PFSK-1 (cell line): Measurements from ENCODE around the gene TMEM259.

Source experiments
- POLR2AphosphoS5 ChIP-seq: IDR thresholded peaks from 2 replicates; pipeline ENCODE4 v1.6.1; 2012; ENCODE audit warnings: low read depth, mild to moderate bottlenecking, control low read depth, low read length, moderate library complexity
- SIN3A ChIP-seq: IDR thresholded peaks from 2 replicates; pipeline ENCODE4 v1.6.1; 2012; ENCODE audit warnings: mild to moderate bottlenecking, low read length, moderate library complexity, borderline replicate concordance; ENCODE audit not compliant: insufficient read depth
- TAF1 ChIP-seq: IDR thresholded peaks from 2 replicates; pipeline ENCODE4 v1.6.1; 2012; ENCODE audit warnings: low read length, control low read depth, borderline replicate concordance; ENCODE audit not compliant: insufficient read depth
- TF ChIP-seq, protein P1 (sequence below), 2 experiments: IDR thresholded peaks; 2 replicates each; pipeline versions ENCODE4 v1.6.1 to v1.8.0; 2011 to 2012; ENCODE audit warnings: low read depth in 2 of 2, low read length in 2 of 2, control low read depth in 1 of 2, inconsistent platforms in 1 of 2, mild to moderate bottlenecking in 1 of 2, moderate library complexity in 1 of 2; ENCODE audit not compliant: insufficient read depth in 1 of 2

DNA sequence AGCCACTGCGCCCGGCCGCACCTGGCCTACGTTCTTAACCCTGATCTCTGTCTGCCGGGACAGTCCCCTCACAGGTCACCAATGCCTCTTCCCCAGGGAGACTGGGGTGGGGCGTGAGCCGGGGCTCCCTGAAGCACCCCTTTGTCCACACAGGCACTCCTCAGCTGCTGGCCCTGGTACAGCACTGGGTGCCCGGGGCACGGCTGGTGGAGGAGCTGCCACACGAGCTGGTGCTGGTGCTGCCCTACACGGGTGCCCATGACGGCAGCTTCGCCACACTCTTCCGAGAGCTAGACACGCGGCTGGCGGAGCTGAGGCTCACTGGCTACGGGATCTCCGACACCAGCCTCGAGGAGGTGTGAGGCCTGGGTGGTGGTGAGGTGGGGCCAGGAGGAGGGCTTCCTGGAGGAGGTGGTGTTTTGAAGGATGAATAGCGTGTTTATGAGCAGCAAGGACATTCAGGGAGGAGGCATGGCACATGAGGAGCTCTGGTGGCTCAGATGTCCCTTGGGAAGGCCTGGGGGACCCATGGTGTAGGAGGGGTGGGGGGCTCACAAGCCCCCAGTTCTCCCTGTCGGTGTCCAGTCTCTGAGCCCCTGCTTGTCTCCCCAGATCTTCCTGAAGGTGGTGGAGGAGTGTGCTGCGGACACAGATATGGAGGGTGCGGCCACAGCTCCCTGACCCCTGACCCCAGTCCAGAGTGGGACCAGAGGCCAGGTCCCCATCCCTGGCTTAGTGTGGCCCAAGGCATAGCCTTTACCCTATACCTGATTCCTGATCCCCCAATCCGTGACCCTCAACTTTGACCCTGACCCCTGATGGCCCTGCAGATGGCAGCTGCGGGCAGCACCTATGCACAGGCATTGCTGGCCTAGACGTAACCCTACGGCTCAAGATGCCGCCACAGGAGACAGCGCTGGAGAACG lies 32.5 kb upstream of the TMEM259 start:
- no peak for TF ChIP-seq POLR2AphosphoS5
- TF ChIP-seq, protein P1, sequence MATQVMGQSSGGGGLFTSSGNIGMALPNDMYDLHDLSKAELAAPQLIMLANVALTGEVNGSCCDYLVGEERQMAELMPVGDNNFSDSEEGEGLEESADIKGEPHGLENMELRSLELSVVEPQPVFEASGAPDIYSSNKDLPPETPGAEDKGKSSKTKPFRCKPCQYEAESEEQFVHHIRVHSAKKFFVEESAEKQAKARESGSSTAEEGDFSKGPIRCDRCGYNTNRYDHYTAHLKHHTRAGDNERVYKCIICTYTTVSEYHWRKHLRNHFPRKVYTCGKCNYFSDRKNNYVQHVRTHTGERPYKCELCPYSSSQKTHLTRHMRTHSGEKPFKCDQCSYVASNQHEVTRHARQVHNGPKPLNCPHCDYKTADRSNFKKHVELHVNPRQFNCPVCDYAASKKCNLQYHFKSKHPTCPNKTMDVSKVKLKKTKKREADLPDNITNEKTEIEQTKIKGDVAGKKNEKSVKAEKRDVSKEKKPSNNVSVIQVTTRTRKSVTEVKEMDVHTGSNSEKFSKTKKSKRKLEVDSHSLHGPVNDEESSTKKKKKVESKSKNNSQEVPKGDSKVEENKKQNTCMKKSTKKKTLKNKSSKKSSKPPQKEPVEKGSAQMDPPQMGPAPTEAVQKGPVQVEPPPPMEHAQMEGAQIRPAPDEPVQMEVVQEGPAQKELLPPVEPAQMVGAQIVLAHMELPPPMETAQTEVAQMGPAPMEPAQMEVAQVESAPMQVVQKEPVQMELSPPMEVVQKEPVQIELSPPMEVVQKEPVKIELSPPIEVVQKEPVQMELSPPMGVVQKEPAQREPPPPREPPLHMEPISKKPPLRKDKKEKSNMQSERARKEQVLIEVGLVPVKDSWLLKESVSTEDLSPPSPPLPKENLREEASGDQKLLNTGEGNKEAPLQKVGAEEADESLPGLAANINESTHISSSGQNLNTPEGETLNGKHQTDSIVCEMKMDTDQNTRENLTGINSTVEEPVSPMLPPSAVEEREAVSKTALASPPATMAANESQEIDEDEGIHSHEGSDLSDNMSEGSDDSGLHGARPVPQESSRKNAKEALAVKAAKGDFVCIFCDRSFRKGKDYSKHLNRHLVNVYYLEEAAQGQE (IDR thresholded peaks at IDR 0.05; ENCODE audit: insufficient read depth in 1 of 2, low read depth in 2 of 2, low read length in 2 of 2) = no peak
- no peak for TF ChIP-seq SIN3A
- no peak for TF ChIP-seq TAF1
